ENCODE results near the gene RNF180. TPM values are rescaled to one million over a fixed set of nuclear protein-coding genes. Genes with fewer than 3 reads are reported as not detected.
"Not testable (repeated sequence)": the region's sequence is repeated elsewhere in the genome, so short reads cannot be mapped to it uniquely, and the experiment has no call there.

Gene RNF180
- total RNA-seq, 1 donor from 2014 or later = 5.3 TPM

- no peak for DNase-seq (ENCODE audit: extremely low spot score, unreplicated experiment)
- H3K4me3 Mint-ChIP-seq (ENCODE audit: unreplicated experiment) = no peak overlapping the region
- no peak overlapping the region for H3K27ac Mint-ChIP-seq (ENCODE audit: unreplicated experiment)
- peaks cover 14% of the 10 kb centered on the region for H3K27me3 Mint-ChIP-seq (ENCODE audit: unreplicated experiment)
- TF ChIP-seq CTCF (IDR thresholded peaks at IDR 0.05) = no peak
- no peaks in the 10 kb centered on the region for H3K36me3 Mint-ChIP-seq (ENCODE audit: unreplicated experiment)
- no peaks in the 10 kb centered on the region for H3K4me1 Mint-ChIP-seq (ENCODE audit: unreplicated experiment)
- H3K9me3 Mint-ChIP-seq (ENCODE audit: unreplicated experiment) = peaks cover 4% of the 10 kb centered on the region
These were observed 231.9 kb downstream of the RNF180 start for GRCh38 chr5:64397552-64397951.

GRCh38 chr5:64398735-64399134 lies 233.1 kb downstream of the RNF180 start:
- H3K27ac Mint-ChIP-seq (ENCODE audit: unreplicated experiment); H3K9me3 Mint-ChIP-seq (ENCODE audit: unreplicated experiment); H3K36me3 Mint-ChIP-seq (ENCODE audit: unreplicated experiment); H3K4me1 Mint-ChIP-seq (ENCODE audit: unreplicated experiment); DNase-seq (ENCODE audit: extremely low spot score, unreplicated experiment); H3K4me3 Mint-ChIP-seq (ENCODE audit: unreplicated experiment): not testable (repeated sequence)
- H3K27me3 Mint-ChIP-seq (ENCODE audit: unreplicated experiment) = peaks cover 14% of the 10 kb centered on the region

- not testable (repeated sequence) for H3K36me3 Mint-ChIP-seq (ENCODE audit: unreplicated experiment); H3K27me3 Mint-ChIP-seq (ENCODE audit: unreplicated experiment); H3K27ac Mint-ChIP-seq (ENCODE audit: unreplicated experiment); H3K4me3 Mint-ChIP-seq (ENCODE audit: unreplicated experiment); DNase-seq (ENCODE audit: extremely low spot score, unreplicated experiment); H3K9me3 Mint-ChIP-seq (ENCODE audit: unreplicated experiment); H3K4me1 Mint-ChIP-seq (ENCODE audit: unreplicated experiment)
These were observed 241.6 kb downstream of the RNF180 start for GRCh38 chr5:64407103-64407825.

DNA sequence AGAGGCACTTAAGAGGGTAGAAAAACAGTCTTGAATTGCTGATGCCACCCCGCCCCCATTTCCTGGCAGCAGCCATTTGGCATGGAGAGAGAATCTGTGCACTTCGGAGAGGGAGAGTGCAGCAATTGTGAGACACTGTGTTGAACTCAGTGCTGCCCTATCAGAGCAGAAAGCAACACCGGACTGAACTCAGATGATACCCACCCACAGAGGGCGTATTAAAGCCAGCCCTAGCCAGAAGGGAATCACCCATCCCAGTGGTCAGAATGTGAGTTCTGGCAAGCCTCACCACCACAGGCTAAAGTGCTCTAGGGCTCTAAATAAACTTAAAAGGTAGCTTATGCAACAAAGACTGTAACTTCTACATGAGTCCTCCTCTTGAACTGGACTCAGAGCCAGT lies 251.7 kb downstream of the RNF180 start:
- H3K27me3 Mint-ChIP-seq (ENCODE audit: unreplicated experiment) = no peaks in the 10 kb centered on the region
- H3K36me3 Mint-ChIP-seq (ENCODE audit: unreplicated experiment) = no peaks in the 10 kb centered on the region
- no peak for DNase-seq (ENCODE audit: extremely low spot score, unreplicated experiment)
- no peaks in the 10 kb centered on the region for H3K4me1 Mint-ChIP-seq (ENCODE audit: unreplicated experiment)
- H3K9me3 Mint-ChIP-seq (ENCODE audit: unreplicated experiment) = no peaks in the 10 kb centered on the region
- H3K27ac Mint-ChIP-seq (ENCODE audit: unreplicated experiment) = no peak overlapping the region
- TF ChIP-seq CTCF (IDR thresholded peaks at IDR 0.05) = no peak
- no peak overlapping the region for H3K4me3 Mint-ChIP-seq (ENCODE audit: unreplicated experiment)

GRCh38 chr5:64418013-64418412 lies 252.4 kb downstream of the RNF180 start:
- Mint-ChIP-seq H3K36me3 (ENCODE audit: unreplicated experiment) (no peaks in the 10 kb centered on the region), H3K27ac (ENCODE audit: unreplicated experiment) (no peak overlapping the region), H3K27me3 (ENCODE audit: unreplicated experiment) (no peaks in the 10 kb centered on the region), H3K9me3 (ENCODE audit: unreplicated experiment) (no peaks in the 10 kb centered on the region), H3K4me1 (ENCODE audit: unreplicated experiment) (no peaks in the 10 kb centered on the region), H3K4me3 (ENCODE audit: unreplicated experiment) (no peak overlapping the region)
- TF ChIP-seq CTCF (IDR thresholded peaks at IDR 0.05) = no peak
- DNase-seq (ENCODE audit: extremely low spot score, unreplicated experiment) = no peak

Other genes with a start within 250 kb of the RNF180 start
- gene HTR1A, start 203.4 kb upstream of the RNF180 start, total RNA-seq = not detected in 2 replicates